Activated T-cell treated with anti-CD3 and anti-CD28 coated beads, Interleukin-2, amount 50 U/mL, for 24 hours (primary cell): ENCODE results near the gene RIPOR2.
A peak's percentile ranks its signal among the peaks of the same experiment; 100 is the strongest.

Experiments
- DNase-seq: peaks from one replicate; pipeline ENCODE4 v3.0.0-alpha.2; 2020
- H3K27ac Mint-ChIP-seq: 2 replicates; pipeline ENCODE4 v1.8.0; 2020; ENCODE audit warnings: mild to moderate bottlenecking, mixed read lengths
- H3K27me3 Mint-ChIP-seq: 2 replicates; pipeline ENCODE4 v1.8.0; 2020; ENCODE audit warnings: mixed read lengths
- H3K36me3 Mint-ChIP-seq: 2 replicates; pipeline ENCODE4 v1.8.0; 2020; ENCODE audit warnings: low read depth, mixed read lengths
- H3K4me1 Mint-ChIP-seq: 2 replicates; pipeline ENCODE4 v1.8.0; 2020; ENCODE audit warnings: low read depth, mixed read lengths
- H3K4me3 Mint-ChIP-seq: 2 replicates; pipeline ENCODE4 v1.8.0; 2020; ENCODE audit warnings: mild to moderate bottlenecking, moderate library complexity, mixed read lengths
- H3K9me3 Mint-ChIP-seq: 2 replicates; pipeline ENCODE4 v1.8.0; 2020; ENCODE audit warnings: mixed read lengths

Gene RIPOR2

GRCh38 chr6:24831771-24832716, 103.7 kb downstream of the RIPOR2 start:
- H3K9me3 Mint-ChIP-seq = no peaks in the 10 kb centered on the region
- H3K27ac Mint-ChIP-seq = peak overlapping the region; percentile 89
- no peak overlapping the region for H3K4me3 Mint-ChIP-seq
- peaks cover 82% of the 10 kb centered on the region for H3K36me3 Mint-ChIP-seq
- no peaks in the 10 kb centered on the region for H3K27me3 Mint-ChIP-seq
- peaks cover 57% of the 10 kb centered on the region for H3K4me1 Mint-ChIP-seq
- DNase-seq = no peak

- Mint-ChIP-seq H3K36me3 (peaks cover 84% of the 10 kb centered on the region), H3K9me3 (no peaks in the 10 kb centered on the region), H3K4me1 (peaks cover 40% of the 10 kb centered on the region), H3K27ac (peak overlapping the region; percentile 81), H3K27me3 (no peaks in the 10 kb centered on the region), H3K4me3 (no peak overlapping the region)
- no peak for DNase-seq
Measured at GRCh38 chr6:24829657-24830056, 106.1 kb downstream of the RIPOR2 start.

GRCh38 chr6:24827970-24828369, 107.8 kb downstream of the RIPOR2 start:
- Mint-ChIP-seq H3K27ac (peak overlapping the region; percentile 77), H3K36me3 (peaks cover 84% of the 10 kb centered on the region)

GRCh38 chr6:24827162-24827561, 108.6 kb downstream of the RIPOR2 start:
- Mint-ChIP-seq H3K36me3 (peaks cover 81% of the 10 kb centered on the region), H3K9me3 (no peaks in the 10 kb centered on the region), H3K27me3 (no peaks in the 10 kb centered on the region), H3K27ac (peak overlapping the region; percentile 77), H3K4me3 (no peak overlapping the region), H3K4me1 (peaks cover 28% of the 10 kb centered on the region)
- DNase-seq = no peak

More at GRCh38 chr6:24827970-24828369, 107.8 kb downstream of the RIPOR2 start:
- peaks cover 33% of the 10 kb centered on the region for H3K4me1 Mint-ChIP-seq
- H3K27me3 Mint-ChIP-seq = no peaks in the 10 kb centered on the region
- DNase-seq = no peak
- no peak overlapping the region for H3K4me3 Mint-ChIP-seq
- H3K9me3 Mint-ChIP-seq = no peaks in the 10 kb centered on the region

- H3K4me1 Mint-ChIP-seq = peaks cover 19% of the 10 kb centered on the region
- peaks cover 76% of the 10 kb centered on the region for H3K36me3 Mint-ChIP-seq
- H3K27ac Mint-ChIP-seq = peak overlapping the region; percentile 72
- no peaks in the 10 kb centered on the region for H3K9me3 Mint-ChIP-seq
- no peak for DNase-seq
- no peak overlapping the region for H3K4me3 Mint-ChIP-seq
- no peaks in the 10 kb centered on the region for H3K27me3 Mint-ChIP-seq
Measured at GRCh38 chr6:24825130-24825630, 110.6 kb downstream of the RIPOR2 start.

- peak overlapping the region; percentile 79 for H3K27ac Mint-ChIP-seq
- DNase-seq = no peak
- H3K4me1 Mint-ChIP-seq = peaks cover 19% of the 10 kb centered on the region
- peaks cover 69% of the 10 kb centered on the region for H3K36me3 Mint-ChIP-seq
- no peaks in the 10 kb centered on the region for H3K9me3 Mint-ChIP-seq
- no peaks in the 10 kb centered on the region for H3K27me3 Mint-ChIP-seq
- H3K4me3 Mint-ChIP-seq = no peak overlapping the region
Measured at GRCh38 chr6:24824142-24824938, 111.4 kb downstream of the RIPOR2 start.

GRCh38 chr6:24823185-24823584, 112.6 kb downstream of the RIPOR2 start:
- no peaks in the 10 kb centered on the region for H3K27me3 Mint-ChIP-seq
- no peaks in the 10 kb centered on the region for H3K9me3 Mint-ChIP-seq
- H3K4me1 Mint-ChIP-seq = peaks cover 19% of the 10 kb centered on the region
- peaks cover 72% of the 10 kb centered on the region for H3K36me3 Mint-ChIP-seq
- H3K4me3 Mint-ChIP-seq = no peak overlapping the region
- no peak for DNase-seq
- peak overlapping the region; percentile 76 for H3K27ac Mint-ChIP-seq

GRCh38 chr6:24822696-24823095, 113.1 kb downstream of the RIPOR2 start:
- no peak for DNase-seq
- H3K9me3 Mint-ChIP-seq = no peaks in the 10 kb centered on the region
- H3K4me1 Mint-ChIP-seq = peaks cover 15% of the 10 kb centered on the region
- peaks cover 72% of the 10 kb centered on the region for H3K36me3 Mint-ChIP-seq
- H3K27ac Mint-ChIP-seq = peak overlapping the region; percentile 76
- no peaks in the 10 kb centered on the region for H3K27me3 Mint-ChIP-seq
- no peak overlapping the region for H3K4me3 Mint-ChIP-seq

GRCh38 chr6:24821860-24822444, 113.8 kb downstream of the RIPOR2 start:
- no peak for DNase-seq
- peak overlapping the region; percentile 90 for H3K27ac Mint-ChIP-seq
- peaks cover 14% of the 10 kb centered on the region for H3K4me1 Mint-ChIP-seq
- no peaks in the 10 kb centered on the region for H3K9me3 Mint-ChIP-seq
- H3K4me3 Mint-ChIP-seq = no peak overlapping the region
- no peaks in the 10 kb centered on the region for H3K27me3 Mint-ChIP-seq
- peaks cover 68% of the 10 kb centered on the region for H3K36me3 Mint-ChIP-seq

- no peak overlapping the region for H3K4me3 Mint-ChIP-seq
- H3K36me3 Mint-ChIP-seq = peaks cover 39% of the 10 kb centered on the region
- H3K9me3 Mint-ChIP-seq = no peaks in the 10 kb centered on the region
- H3K4me1 Mint-ChIP-seq = peaks cover 6% of the 10 kb centered on the region
- H3K27ac Mint-ChIP-seq = peak overlapping the region; percentile 59
- H3K27me3 Mint-ChIP-seq = no peaks in the 10 kb centered on the region
- DNase-seq = no peak
Measured at GRCh38 chr6:24818346-24818745, 117.4 kb downstream of the RIPOR2 start.

- no peak for DNase-seq
- H3K9me3 Mint-ChIP-seq = no peaks in the 10 kb centered on the region
- H3K27ac Mint-ChIP-seq = peak overlapping the region; percentile 42
- no peak overlapping the region for H3K4me3 Mint-ChIP-seq
- no peaks in the 10 kb centered on the region for H3K27me3 Mint-ChIP-seq
- peaks cover 53% of the 10 kb centered on the region for H3K36me3 Mint-ChIP-seq
- H3K4me1 Mint-ChIP-seq = no peaks in the 10 kb centered on the region
Measured at GRCh38 chr6:24809728-24810127, 126.0 kb downstream of the RIPOR2 start.

- Mint-ChIP-seq H3K4me1 (peaks cover 3% of the 10 kb centered on the region), H3K4me3 (no peak overlapping the region), H3K27ac (peak overlapping the region; percentile 52), H3K9me3 (no peaks in the 10 kb centered on the region), H3K27me3 (no peaks in the 10 kb centered on the region), H3K36me3 (peaks cover 66% of the 10 kb centered on the region)
- DNase-seq = no peak
Measured at GRCh38 chr6:24807584-24807983, 128.2 kb downstream of the RIPOR2 start.

- H3K4me3 Mint-ChIP-seq = no peak overlapping the region
- no peaks in the 10 kb centered on the region for H3K27me3 Mint-ChIP-seq
- H3K27ac Mint-ChIP-seq = peak overlapping the region; percentile 12
- no peaks in the 10 kb centered on the region for H3K9me3 Mint-ChIP-seq
- peaks cover 53% of the 10 kb centered on the region for H3K36me3 Mint-ChIP-seq
- no peak for DNase-seq
- H3K4me1 Mint-ChIP-seq = peaks cover 13% of the 10 kb centered on the region
Measured at GRCh38 chr6:24802271-24803059, 133.3 kb downstream of the RIPOR2 start.

- no peak for DNase-seq
- Mint-ChIP-seq H3K9me3 (no peaks in the 10 kb centered on the region), H3K36me3 (peaks cover 24% of the 10 kb centered on the region), H3K27ac (no peak overlapping the region), H3K27me3 (no peaks in the 10 kb centered on the region), H3K4me1 (peaks cover 32% of the 10 kb centered on the region), H3K4me3 (no peak overlapping the region)
Measured at GRCh38 chr6:24799541-24799915, 136.2 kb downstream of the RIPOR2 start.
